Mucosa of gallbladder (tissue), 1 donor: ENCODE data around the gene LRBA. TPM values are rescaled to one million over a fixed set of nuclear protein-coding genes. Genes with fewer than 3 reads are reported as not detected.

Source experiments
- DNase-seq: peaks from one replicate; pipeline ENCODE4 v3.0.0-alpha.2; 2020; ENCODE audit warnings: low spot score
- total RNA-seq: library from RNA; stranded (reverse); gene quantifications from one replicate; pipeline ENCODE4 v1.2.1, GENCODE V29; 2021
- donor health status: DM: no; HTN: no; CAD: no.

The LRBA gene
- total RNA-seq, 1 donor from 2014 or later: 64.4 TPM

GRCh38 chr4:150886597-150886996 is 128.5 kb downstream of the LRBA start:
- no peak for DNase-seq

- no peak for DNase-seq
These were observed 130.5 kb downstream of the LRBA start for GRCh38 chr4:150884625-150885024.

- DNase-seq: no peak
These were observed 139.7 kb downstream of the LRBA start for GRCh38 chr4:150875367-150875766.

GRCh38 chr4:150874338-150875226 is 140.5 kb downstream of the LRBA start:
- DNase-seq: no peak

GRCh38 chr4:150867148-150867547 is 147.9 kb downstream of the LRBA start:
- peak; percentile 38 for DNase-seq

GRCh38 chr4:150863456-150863855 is 151.6 kb downstream of the LRBA start:
- DNase-seq: no peak

- no peak for DNase-seq
These were observed 152.3 kb downstream of the LRBA start for GRCh38 chr4:150862829-150863228.

GRCh38 chr4:150859453-150859852 is 155.6 kb downstream of the LRBA start:
- DNase-seq: no peak

- DNase-seq: no peak
These were observed 159.0 kb downstream of the LRBA start for GRCh38 chr4:150855981-150856510.

GRCh38 chr4:150854600-150854999 is 160.5 kb downstream of the LRBA start:
- DNase-seq: no peak

GRCh38 chr4:150853882-150854281 is 161.2 kb downstream of the LRBA start:
- DNase-seq: no peak

GRCh38 chr4:150852216-150852615 is 162.9 kb downstream of the LRBA start:
- DNase-seq: no peak

GRCh38 chr4:150849016-150849415 is 166.1 kb downstream of the LRBA start:
- no peak for DNase-seq

- no peak for DNase-seq
These were observed 186.9 kb downstream of the LRBA start for GRCh38 chr4:150828159-150828558.

GRCh38 chr4:150827226-150827625 is 187.9 kb downstream of the LRBA start:
- no peak for DNase-seq

GRCh38 chr4:150826306-150826705 is 188.8 kb downstream of the LRBA start:
- DNase-seq: no peak

- DNase-seq: no peak
These were observed 192.7 kb downstream of the LRBA start for GRCh38 chr4:150822407-150822806.

GRCh38 chr4:150821641-150822040 is 193.4 kb downstream of the LRBA start:
- no peak for DNase-seq

GRCh38 chr4:150820409-150820808 is 194.7 kb downstream of the LRBA start:
- DNase-seq: no peak

GRCh38 chr4:150818661-150819060 is 196.4 kb downstream of the LRBA start:
- no peak for DNase-seq

- no peak for DNase-seq
These were observed 197.1 kb downstream of the LRBA start for GRCh38 chr4:150817804-150818528.

- DNase-seq: no peak
These were observed 198.1 kb downstream of the LRBA start for GRCh38 chr4:150817017-150817416.

- DNase-seq: no peak
These were observed 198.6 kb downstream of the LRBA start for GRCh38 chr4:150816491-150816890.
